HL-60 (cell line): ENCODE results near the gene ANXA7.

Experiments
- DNase-seq, 2 experiments: peaks; one replicate each; pipeline ENCODE4 v3.0.0-alpha.2; 2010 to 2020; ENCODE audit warnings: low read depth in 1 of 2, low spot score in 1 of 2
- H3K27ac ChIP-seq: fragments of 250-450 bp; sonication (Bioruptor Pico); replicated peaks from 2 replicates; pipeline ENCODE4 v1.5.1; 2020; ENCODE audit warnings: mild to moderate bottlenecking, moderate library complexity
- H3K27me3 ChIP-seq: fragments of 250-450 bp; sonication (Bioruptor Pico); 2 replicates; pipeline ENCODE4 v1.5.1; 2021; ENCODE audit warnings: mild to moderate bottlenecking, moderate library complexity; ENCODE audit not compliant: insufficient read depth, poor library complexity, severe bottlenecking
- H3K4me3 ChIP-seq: replicated peaks from 2 replicates; pipeline ENCODE4 v1.5.1; 2011; ENCODE audit warnings: mild to moderate bottlenecking, control low read depth, low read length; ENCODE audit not compliant: insufficient read depth
- CTCF ChIP-seq: IDR thresholded peaks from one replicate; pipeline ENCODE4 v1.5.1; 2011; ENCODE audit warnings: low read length, control low read depth, inconsistent platforms; ENCODE audit not compliant: insufficient read depth
- GABPA ChIP-seq: IDR thresholded peaks from 2 replicates; pipeline ENCODE4 v1.6.1; 2012; ENCODE audit warnings: low read depth
- POLR2AphosphoS5 ChIP-seq: IDR thresholded peaks from 2 replicates; pipeline ENCODE4 v1.6.1; 2012; ENCODE audit warnings: low read depth
- REST ChIP-seq: IDR thresholded peaks from 2 replicates; pipeline ENCODE4 v1.6.1; 2012; ENCODE audit warnings: low read depth; ENCODE audit not compliant: insufficient replicate concordance
- SPI1 ChIP-seq: IDR thresholded peaks from 2 replicates; pipeline ENCODE4 v1.6.1; 2012; ENCODE audit warnings: low read depth, mild to moderate bottlenecking, borderline replicate concordance

The ANXA7 gene

GRCh38 chr10:73406846-73407245, 7.0 kb downstream of the ANXA7 start:
- TF ChIP-seq CTCF (no peak), POLR2AphosphoS5 (no peak), SPI1 (no peak), REST (no peak), GABPA (no peak)
- Histone ChIP-seq H3K4me3 (no peak overlapping the region), H3K27ac (no peak overlapping the region), H3K27me3 (no peaks in the 10 kb centered on the region)
- no peak for DNase-seq

GRCh38 chr10:73405556-73405955, 8.3 kb downstream of the ANXA7 start:
- no peak for DNase-seq
- H3K27me3 ChIP-seq: no peaks in the 10 kb centered on the region
- no peak for TF ChIP-seq POLR2AphosphoS5
- H3K4me3 ChIP-seq: no peak overlapping the region
- no peak overlapping the region for H3K27ac ChIP-seq

GRCh38 chr10:73404690-73405089, 9.2 kb downstream of the ANXA7 start:
- no peak for TF ChIP-seq CTCF
- TF ChIP-seq GABPA: no peak
- TF ChIP-seq POLR2AphosphoS5: no peak
- no peak for TF ChIP-seq SPI1
- no peak for TF ChIP-seq REST
- no peak overlapping the region for H3K27ac ChIP-seq
- no peaks in the 10 kb centered on the region for H3K27me3 ChIP-seq
- no peak overlapping the region for H3K4me3 ChIP-seq
- no peak for DNase-seq

GRCh38 chr10:73401636-73402035, 12.2 kb downstream of the ANXA7 start:
- H3K4me3 ChIP-seq: no peak overlapping the region
- TF ChIP-seq CTCF: no peak
- TF ChIP-seq GABPA: no peak
- TF ChIP-seq SPI1: no peak
- TF ChIP-seq POLR2AphosphoS5: no peak
- TF ChIP-seq REST: no peak
- no peak overlapping the region for H3K27ac ChIP-seq
- H3K27me3 ChIP-seq: no peaks in the 10 kb centered on the region
- DNase-seq: no peak
